Frontal cortex (tissue), 4 donors: ENCODE data around the gene USP21. TPM values are rescaled to one million over a fixed set of nuclear protein-coding genes. Genes with fewer than 3 reads are reported as not detected.
A peak's percentile ranks its signal among the peaks of the same experiment; 100 is the strongest.

ENCODE experiments used
- DNase-seq, 2 donors: peaks; one replicate each; pipeline ENCODE4 v3.0.0; 2012; ENCODE audit warnings: low spot score in 2 of 2
- FAIRE-seq: peaks from 2 replicates; lab custom pipeline; 2012; peaks lifted over from hg19 to GRCh38; lab: Jason Lieb, UNC
- total RNA-seq: library from RNA; depleted of rRNA; stranded (reverse); fragments of >200 nt; gene quantifications from one replicate; pipeline ENCODE4 v1.2.3, GENCODE V29; 2014
- donor health status: control.
- donor health status: control.
- donor health status: control.

USP21 gene
- total RNA-seq, 1 donor from 2014 or later: 8.2 TPM

DNA sequence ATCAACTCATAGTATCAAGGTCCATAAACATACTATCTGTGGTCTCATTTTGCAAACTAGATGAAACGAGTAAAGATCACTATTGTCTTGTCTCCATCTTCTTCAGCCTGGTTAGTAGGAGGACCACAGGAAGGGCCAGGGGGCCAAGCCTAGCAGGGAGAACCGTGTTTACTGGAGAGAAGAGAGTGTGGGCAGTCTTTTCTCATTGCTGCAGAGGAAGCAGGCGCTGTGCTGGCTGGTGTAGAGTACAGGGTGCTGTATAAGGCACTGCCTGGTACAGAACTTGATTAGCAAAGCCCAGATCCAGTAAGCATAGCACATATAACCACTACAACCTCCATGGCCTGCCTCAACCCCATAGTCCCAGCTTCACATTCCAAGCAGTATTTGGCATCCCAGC lies 28.0 kb downstream of the USP21 start:
- DNase-seq (no peak), FAIRE-seq (no peak)

DNA sequence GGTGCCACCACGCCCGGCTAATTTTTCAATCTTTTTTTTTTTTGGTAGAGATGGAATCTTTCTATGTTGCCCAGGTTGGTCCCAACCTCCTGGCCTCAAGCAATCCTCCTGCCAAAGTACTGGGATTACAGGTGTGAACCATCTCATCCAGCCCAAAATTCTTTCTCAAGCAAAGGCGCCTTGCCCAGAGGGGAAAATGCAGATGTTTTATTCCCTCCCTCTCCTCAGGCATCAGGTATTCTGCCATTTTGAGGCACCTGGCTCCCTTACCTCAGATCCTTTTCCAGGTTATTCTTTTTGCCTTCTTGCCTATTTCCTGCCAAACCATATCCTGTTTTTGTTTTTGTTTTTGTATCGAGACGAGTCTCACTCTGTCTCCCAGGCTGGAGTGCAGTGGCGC lies 29.1 kb downstream of the USP21 start:
- DNase-seq: no peak

DNA sequence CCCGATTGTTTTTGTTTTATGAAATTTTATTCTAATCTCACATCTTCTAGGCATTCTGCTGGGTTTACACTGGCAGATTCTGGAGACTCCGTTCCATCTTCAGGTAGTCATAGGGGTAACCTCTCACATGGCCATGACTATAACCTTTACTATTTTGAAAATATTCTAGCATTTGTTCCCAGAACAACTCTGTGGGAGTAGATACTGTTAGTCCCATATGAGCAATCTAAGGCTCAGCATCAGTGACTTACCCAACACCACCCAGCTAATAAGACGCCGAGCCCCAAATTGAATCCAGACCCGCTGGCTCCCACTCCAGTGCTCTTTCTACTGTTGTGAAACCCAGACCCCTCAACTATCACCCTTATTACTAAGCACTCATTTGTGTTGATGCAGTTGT lies 29.7 kb downstream of the USP21 start:
- FAIRE-seq: no peak

More for the DNA sequence above, 29.1 kb downstream of the USP21 start:
- FAIRE-seq: no peak

DNA sequence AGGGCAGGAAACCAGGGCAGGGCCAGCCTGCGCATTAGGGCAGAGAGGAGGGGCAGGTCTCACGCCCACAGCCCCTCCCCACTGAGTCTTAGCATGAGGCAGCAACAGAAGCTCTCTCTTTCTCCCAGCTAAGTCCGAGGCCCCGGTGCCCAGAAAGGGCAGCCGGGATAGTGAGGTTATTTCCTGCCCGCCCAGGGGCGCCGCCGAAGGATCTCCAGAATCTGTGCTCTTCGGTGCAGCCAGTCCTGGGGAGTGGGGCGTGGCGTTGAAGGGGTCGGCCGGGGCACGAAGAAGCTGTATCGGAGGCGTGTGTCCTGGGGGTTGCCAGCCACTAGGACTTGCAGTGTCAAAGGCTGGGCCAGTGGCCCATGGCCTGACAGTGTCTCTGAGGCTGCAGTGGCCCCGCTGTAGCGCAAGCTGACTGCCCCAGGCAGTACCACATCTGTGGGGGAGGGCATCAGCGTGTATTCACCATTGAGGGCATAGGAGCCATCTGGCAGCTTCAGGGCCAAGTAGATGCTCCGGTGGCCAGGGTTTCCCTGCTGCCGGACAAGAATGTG lies 31.7 kb downstream of the USP21 start:
- FAIRE-seq: no peak
- no peak for DNase-seq

More for the DNA sequence above, 29.7 kb downstream of the USP21 start:
- no peak for DNase-seq

DNA sequence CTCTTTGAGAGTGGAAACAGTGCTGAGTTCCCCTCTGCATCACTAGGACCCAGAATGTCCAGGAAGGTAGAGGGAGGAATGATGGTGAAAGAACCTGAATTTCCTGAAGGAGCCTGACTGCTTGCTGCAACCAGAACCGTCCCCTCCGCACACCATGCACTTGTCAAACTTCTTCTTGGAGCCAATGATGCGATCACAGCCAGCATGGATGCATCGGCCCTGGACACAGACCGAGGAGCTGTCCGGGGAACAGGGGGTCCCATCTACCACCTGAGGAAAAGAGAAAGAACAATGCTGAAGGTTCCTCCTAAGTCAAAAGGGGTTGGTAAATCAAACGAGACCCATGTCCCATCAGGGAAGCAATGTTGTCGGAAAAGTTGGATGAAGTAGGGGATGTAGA lies 32.7 kb downstream of the USP21 start:
- no peak for DNase-seq
- FAIRE-seq: no peak

DNA sequence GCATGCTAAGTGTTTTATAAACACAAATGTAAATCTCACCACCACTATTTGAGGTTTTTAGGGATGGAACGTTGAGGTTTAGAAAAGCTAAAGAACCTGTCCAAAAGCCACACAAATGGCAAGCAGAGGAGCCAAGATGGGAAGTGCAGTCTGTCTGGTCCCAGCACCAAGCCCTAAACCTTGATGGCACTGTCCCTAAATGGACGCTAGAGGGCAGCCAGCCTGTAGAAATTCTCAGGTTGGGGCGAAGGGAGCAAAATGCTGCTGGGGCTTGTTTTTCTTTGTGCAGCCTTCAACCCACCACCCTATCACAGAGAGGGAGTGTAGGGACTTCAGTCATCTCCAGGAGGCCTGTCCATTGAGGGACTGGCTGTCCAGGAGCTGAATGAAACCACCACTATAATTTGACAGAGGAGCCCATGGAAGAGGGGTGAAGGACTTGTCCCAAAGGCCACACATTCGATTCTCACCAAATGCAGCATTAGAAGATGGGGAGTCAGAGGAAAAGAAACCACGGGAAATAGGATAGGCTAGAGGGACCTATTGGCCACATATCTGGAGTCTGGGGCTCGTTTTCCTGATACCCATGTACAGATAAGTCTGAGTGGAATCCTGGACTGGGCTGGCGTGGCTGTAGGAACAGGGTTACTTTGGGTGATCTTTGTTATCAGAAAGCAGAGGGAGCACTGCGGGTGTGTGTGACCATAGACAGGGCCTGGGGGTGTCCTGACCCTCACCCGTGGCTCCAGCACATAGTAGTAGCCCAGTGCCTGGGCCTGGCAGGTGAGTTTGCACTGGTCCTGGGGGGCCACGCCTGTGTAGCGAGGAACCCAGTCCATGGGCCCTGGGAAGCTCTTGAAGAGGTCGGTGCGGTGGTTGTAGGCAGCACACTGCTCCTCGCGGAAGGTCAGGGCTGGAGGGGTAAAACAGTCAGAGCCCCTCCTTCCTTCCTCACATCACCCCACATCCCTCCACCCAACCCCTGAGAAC lies 33.5 kb downstream of the USP21 start:
- FAIRE-seq (no peak), DNase-seq (peak; percentile 58 to 78)

DNA sequence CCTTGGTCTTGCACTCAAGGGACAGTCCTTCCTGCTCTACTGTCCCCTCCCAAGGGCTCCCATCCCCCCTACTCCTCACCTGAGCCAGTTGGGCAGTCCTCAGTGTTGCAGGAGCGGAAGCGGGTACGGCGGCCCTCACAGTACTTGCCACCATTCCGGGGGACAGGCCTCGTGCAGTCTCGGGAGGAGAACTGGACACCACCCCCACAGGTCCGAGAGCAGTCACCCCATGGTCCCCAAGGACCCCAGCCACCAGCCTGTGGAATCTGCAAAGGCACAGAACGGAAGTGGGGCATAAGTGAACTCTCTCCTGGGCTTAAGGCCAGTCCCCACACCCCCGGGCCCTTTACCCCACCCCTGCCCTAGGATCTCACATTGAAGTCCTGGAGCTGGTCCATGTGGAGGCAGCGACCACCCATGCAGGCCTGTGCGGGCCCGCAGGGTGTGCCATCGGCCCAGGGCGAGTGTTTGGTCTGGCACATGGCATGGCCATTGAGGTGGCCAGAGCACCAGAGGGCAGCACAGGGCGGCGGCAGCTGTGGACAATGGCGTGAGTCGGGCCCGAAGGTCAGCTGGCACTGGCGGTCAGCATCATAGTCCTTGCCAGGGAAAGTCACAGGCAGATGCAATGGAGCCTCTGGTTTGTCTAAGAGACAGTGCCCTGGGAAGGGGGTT lies 34.4 kb downstream of the USP21 start:
- DNase-seq (peak; percentile 62 to 63), FAIRE-seq (no peak)

DNA sequence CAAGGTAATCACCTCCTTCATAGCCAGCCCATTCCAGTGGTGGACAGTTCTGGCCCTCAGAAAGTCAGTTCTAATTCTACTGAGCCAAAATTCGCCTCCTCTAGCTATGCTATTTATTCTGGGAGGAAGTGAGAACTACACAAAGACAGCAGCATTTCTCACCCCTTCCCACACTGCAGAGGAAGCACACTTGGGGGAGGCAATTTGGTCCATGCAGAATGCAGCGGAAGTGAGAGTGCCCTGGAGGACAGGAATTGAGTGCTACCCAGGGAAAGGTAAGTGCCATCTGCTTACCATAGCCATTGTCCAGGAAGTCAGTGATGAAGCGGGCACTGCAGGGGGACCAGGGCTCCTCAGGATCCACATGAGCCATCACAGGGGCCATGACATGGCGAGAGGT lies 35.9 kb downstream of the USP21 start:
- DNase-seq (no peak), FAIRE-seq (no peak)

DNA sequence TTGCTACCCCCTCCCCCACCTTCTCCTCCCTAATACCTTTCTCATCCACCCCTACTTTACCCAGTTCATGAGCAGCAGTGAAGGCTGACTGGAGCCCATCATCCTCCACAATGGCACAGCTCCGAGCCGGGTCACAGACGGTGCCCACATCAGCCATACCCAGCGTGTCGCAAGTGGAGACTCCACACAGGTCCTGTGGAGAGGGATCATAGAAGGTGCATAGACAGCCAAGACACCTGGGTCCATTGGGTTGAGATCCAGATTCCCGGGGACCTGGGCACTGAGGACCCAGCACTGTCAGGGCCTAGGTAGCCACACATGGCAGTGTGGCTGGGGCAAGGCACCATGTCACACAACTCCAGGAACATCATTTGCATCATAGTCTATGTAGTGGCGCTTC lies 36.8 kb downstream of the USP21 start:
- FAIRE-seq (no peak), DNase-seq (no peak)

DNA sequence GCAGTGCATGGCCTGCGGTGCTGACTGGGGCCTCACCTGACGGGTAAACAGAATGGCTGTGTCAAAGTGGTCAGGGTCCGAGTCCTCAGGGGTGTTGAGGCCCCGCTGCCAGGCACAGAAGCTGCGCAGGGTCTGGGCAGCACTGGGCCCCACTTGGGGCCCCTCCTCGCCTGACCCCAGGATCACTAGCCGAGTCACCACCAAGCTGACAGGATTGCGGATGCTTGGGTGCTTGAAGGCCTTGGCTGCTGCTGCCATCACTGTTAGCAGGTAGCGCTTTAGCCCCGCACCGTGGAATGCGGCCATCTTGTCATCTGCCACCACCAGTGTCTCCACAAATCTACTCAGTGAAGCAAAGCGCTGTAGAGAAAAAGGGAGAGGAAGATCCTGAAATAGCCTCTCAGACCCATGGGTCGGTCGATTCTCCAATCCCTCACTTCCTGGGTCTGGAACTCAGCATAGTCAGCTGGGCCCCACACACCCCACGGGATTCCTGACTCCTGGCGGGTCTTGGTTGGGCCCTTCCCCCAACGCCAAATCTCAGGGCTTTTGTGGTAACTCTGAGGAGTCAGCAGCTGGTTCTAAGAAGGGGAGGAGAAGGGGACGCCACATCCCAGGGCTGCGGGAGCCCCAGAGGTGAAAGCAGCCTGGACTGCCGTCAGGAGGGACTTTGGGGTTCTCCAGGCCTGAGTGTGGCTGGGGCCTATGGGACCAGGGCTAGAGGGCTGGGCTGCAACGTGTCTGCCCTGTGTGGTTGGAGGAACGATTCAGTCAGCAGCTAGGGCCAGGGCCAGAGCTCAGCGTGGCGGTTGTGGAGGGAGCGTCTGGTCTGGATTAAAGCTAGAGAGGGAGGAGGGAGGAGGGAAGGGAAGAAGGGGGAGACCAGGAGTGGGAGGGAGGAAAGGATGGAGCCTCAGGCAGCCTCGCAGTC lies 37.5 kb downstream of the USP21 start:
- DNase-seq: no peak

DNA sequence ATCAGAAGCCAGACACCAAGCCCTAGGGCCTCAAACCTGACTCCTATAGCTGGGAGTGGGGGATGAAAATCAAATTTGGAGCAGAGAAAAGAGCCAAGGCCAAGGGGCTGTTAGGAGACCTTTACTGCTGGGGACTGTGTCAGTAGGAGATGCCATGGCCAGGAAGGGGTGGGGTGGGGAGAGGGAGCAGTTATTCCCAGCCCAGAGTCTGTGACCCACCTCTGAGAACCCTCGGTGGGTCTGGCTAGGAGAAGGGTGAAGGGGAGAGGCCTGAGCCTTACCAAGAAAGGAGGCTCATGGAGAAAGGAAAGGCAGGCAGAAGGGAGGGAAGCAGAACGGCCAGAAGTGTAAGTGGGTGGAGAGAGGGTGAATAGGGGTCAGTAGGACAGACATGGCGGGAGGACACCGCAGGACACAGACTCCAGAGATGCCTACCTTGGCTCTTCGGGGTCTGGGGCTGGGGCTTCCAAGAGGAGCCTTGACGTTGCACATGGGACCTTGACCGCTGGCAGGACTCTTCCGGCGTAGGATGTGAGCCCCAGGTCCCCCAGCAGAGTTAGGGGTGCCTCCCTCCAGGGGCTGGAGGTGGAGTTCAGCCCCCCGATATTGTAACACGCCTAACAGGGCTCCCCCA lies 38.4 kb downstream of the USP21 start:
- DNase-seq: no peak
- FAIRE-seq: no peak

More for the DNA sequence above, 37.5 kb downstream of the USP21 start:
- FAIRE-seq: no peak

DNA sequence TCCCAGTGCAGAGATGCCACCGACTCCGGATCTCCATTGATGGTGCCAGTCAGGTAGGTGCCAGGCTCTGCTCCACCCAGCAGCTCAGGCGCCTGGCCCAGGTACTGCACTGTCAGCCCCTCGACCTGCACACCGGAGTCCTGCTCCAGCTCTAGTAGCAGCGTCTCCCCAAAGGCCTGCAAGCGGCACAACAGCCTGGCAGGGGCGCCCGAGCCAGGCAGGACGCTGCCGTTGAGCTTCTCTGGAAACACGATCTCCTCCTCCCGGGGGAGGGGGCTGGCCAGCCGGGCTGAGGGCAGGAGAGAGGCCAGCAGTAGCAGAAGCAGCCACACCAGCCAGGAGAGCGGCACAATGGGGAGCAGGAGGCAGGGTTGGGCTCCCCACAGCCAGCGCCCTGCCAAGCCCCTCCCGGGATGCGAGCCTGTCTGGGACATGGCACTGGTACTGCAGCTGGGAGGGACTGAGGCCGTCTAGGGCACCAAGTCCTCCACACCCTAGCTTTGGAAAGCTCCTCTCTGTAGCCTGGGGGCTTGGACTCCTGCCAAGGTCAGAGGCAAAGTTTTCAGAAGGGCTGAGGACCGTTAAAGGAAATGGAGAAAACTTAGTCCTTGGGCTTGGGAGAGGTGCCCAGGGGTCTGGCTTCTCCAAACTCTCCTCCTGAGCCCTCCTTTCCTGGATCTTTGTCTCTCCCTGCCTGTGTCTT lies 39.0 kb downstream of the USP21 start:
- no peak for FAIRE-seq
- no peak for DNase-seq

DNA sequence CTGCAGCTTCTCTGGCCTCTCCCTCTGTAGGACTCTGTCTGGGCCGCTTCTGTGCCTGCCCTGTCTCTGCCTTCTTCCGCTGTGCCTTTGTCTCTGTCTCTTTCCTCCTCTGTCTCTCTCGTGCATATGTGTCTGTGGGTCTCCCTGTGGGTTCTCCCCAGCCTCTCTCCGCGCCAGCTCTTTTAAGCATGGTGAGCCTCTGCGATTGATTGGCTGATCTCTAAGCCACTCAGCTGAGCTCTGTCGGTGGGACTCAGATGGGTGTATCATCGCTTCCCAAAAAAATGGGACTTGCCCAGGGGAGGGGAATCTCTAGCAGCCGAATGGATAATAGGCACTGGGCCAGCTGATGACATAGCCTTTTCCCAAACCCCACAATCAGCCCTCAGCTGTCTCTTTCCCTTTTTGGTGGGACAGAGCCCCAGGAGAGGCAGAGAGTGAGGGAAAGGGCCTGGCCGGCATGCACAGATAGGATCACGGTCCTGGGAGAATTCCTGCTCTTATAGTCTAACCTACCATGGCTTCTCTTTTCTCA lies 39.7 kb downstream of the USP21 start, which contains the start of gene ADAMTS4:
ADAMTS4 (minus strand) TSS at position 158 of the 535 bp plus-strand sequence. CDS start 427 bp downstream, outside the sequence.
- no peak for FAIRE-seq
- DNase-seq: peak; percentile 64 to 73

DNA sequence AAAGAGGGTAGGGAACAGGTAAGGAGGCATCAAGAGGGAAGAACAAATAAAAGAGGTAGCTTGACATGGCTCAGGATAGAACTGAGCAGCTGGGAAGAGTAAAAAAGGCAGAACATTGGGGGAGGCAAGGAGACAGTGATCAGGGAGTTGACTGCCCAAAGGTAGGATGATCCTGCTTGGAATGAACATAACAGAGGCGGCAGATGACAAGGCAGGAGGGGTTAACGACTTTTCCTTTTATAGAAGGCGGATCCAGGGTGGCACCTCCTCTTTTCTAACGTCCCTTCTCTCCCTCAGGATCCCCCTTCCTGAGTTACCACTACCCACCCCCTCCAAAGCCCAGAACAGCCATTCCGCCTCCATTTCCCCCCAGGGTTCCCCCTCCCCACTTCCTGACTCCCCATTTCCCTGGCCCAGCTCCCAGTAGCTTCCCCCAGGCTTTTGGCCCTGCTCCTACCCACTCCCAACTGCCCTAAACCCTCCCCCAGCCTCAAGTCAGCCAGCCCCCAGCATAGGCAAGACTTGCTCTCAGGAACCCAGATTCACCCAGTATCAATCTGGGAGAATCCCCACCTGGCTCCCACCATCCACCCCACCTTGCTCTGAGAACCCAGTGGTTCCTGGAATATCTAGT lies 40.3 kb downstream of the USP21 start:
- DNase-seq (no peak), FAIRE-seq (no peak)

DNA sequence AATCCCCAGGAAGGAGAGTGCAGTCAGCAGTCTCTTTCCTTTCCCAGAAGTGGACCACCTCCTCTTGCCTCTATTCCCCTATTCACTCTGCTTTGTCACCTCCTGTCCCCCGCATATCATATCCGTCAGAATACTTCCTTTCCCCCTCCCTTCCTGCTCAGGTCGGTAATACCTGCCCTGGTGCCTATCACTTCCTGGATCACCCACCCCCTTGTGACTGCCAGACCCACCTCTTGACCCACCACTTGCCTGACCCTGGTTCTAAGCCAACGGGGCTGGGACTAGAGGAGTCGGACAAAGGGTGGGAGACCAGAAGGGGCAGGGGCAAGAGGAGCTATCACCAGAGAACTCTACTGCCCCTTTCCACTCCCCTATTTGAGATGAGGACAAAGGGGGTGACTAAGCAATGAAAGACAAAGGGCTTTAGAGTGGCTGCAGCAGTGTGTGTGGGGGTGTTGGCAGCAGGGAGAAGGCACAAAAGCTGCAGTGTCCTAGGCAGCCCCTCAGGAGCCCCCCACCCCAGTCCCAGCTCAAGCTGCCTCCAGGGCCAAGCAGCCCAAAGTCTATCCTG lies 41.2 kb downstream of the USP21 start:
- DNase-seq (no peak), FAIRE-seq (no peak)

DNA sequence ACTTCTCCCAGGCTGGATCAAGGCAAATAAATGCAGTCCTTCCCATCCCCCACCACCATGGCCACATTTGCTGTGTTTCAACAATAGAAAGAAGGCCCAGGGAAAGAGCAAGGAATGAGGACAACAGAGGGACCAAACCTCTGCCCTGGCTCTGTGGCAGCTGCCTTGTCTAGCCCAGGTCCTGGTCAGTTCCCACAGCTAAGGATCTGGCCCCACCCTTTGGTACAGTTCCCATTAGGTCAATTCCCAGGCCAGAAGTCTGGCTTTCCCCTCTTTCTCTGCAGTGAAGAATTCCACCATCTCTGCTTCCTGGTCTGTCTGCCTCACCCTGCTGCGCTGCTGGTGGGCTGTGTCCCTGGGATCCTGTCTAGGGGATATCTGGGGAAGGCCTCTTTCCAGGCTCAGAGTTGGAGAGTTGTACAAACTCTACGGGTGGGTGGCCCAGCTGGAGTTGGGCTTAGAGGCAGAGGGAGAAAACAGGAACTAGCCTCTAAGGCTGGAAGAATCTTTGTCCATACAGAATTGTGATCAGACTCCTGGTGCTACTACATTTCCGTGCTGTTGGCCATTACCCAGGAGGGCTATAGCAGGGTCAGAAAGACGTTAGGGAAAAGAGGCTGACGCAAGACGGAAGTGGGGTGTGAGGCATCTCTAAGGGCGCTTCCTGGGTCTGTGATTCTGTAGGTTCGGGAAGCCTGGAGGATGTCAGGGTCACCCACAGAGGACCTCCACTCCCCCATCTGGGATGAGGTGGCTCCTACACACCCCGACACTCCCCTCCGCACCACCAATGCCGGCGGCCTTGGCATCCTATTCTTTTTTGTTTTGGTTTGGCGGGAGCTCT lies 41.9 kb downstream of the USP21 start:
- no peak for FAIRE-seq
- no peak for DNase-seq
